ENCODE data around the gene AKAIN1. TPM values are rescaled to one million over a fixed set of nuclear protein-coding genes. Genes with fewer than 3 reads are reported as not detected.

The AKAIN1 gene
- not detected in 2 replicates for total RNA-seq

GRCh38 chr18:5197032-5197434 lies at the start of gene AKAIN1:
AKAIN1 (minus strand) TSS chr18:5197257; CDS start chr18:5197053, 204 bp downstream.

Other genes with a start within 250 kb of the AKAIN1 start
- 11.2 and 15.5 TPM in 2 replicates for gene ZBTB14, start 98.5 kb upstream of the AKAIN1 start, total RNA-seq

All from placental pericyte (primary cell).